Caco-2 (cell line): ENCODE results near the gene STK17A. TPM values are rescaled to one million over a fixed set of nuclear protein-coding genes. Genes with fewer than 3 reads are reported as not detected.

Source experiments
- BruUV-seq: library from RNA; stranded (reverse); fragments of 400-500 nt; replicated peaks from 2 replicates; lab custom pipeline; 2021; lab: Mats Ljungman, UMichigan
- CTCF ChIA-PET: fragments of 300-600 bp; sonication (Branson Sonifier 250); formaldehyde crosslinking; loops from one replicate; lab custom pipeline; 2022; ENCODE audit warnings: antibody characterized with exemption; lab: Charles Lee
- POLR2A ChIA-PET: fragments of 300-600 bp; sonication (Branson Sonifier 250); formaldehyde crosslinking; loops from one replicate; lab custom pipeline; 2022; ENCODE audit warnings: antibody characterized with exemption; lab: Charles Lee
- DNase-seq, 2 experiments: peaks; one replicate each; pipeline versions ENCODE4 v3.0.0 to v3.0.0-alpha.2; 2020 to 2022
- H3K27me3 ChIP-seq: replicated peaks from 2 replicates; pipeline ENCODE4 v1.6.0; 2011; ENCODE audit warnings: low read length; ENCODE audit not compliant: control insufficient read depth, insufficient read depth
- H3K36me3 ChIP-seq: 2 replicates; pipeline ENCODE4 v1.5.1; 2011; ENCODE audit warnings: low read length; ENCODE audit not compliant: control insufficient read depth, insufficient read depth
- H3K4me1 ChIP-seq: fragments of 250-450 bp; sonication (Bioruptor Pico); 2 replicates; pipeline ENCODE4 v1.5.1; 2020; ENCODE audit warnings: mild to moderate bottlenecking
- H3K4me3 ChIP-seq: 2 replicates; pipeline ENCODE4 v1.5.1; 2011; ENCODE audit warnings: low read depth, mild to moderate bottlenecking, control low read depth, low read length
- H3K9me3 ChIP-seq: fragments of 250-450 bp; sonication (Bioruptor Pico); 2 replicates; pipeline ENCODE4 v1.5.1; 2020; ENCODE audit warnings: mild to moderate bottlenecking, moderate library complexity
- H3K27ac Mint-ChIP-seq: one replicate; pipeline ENCODE4 v1.8.0; 2022; ENCODE audit warnings: mixed read lengths; ENCODE audit not compliant: unreplicated experiment
- H3K27me3 Mint-ChIP-seq: one replicate; pipeline ENCODE4 v1.8.0; 2022; ENCODE audit warnings: mixed read lengths; ENCODE audit not compliant: insufficient read depth, unreplicated experiment
- H3K36me3 Mint-ChIP-seq: one replicate; pipeline ENCODE4 v1.8.0; 2022; ENCODE audit warnings: mild to moderate bottlenecking, mixed read lengths; ENCODE audit not compliant: insufficient read depth, unreplicated experiment
- H3K4me1 Mint-ChIP-seq: one replicate; pipeline ENCODE4 v1.8.0; 2022; ENCODE audit warnings: low read depth, mixed read lengths; ENCODE audit not compliant: unreplicated experiment
- H3K4me3 Mint-ChIP-seq: one replicate; pipeline ENCODE4 v1.8.0; 2022; ENCODE audit warnings: mild to moderate bottlenecking, moderate library complexity, mixed read lengths; ENCODE audit not compliant: unreplicated experiment
- H3K9me3 Mint-ChIP-seq: one replicate; pipeline ENCODE4 v1.8.0; 2022; ENCODE audit warnings: mixed read lengths; ENCODE audit not compliant: unreplicated experiment
- intact Hi-C: fragments of 100-400 bp; cut with micrococcal nuclease; formaldehyde crosslinking; loops from one replicate; pipeline ENCODE4 v1.10.0; 2022; ENCODE audit not compliant: unreplicated experiment
- total RNA-seq: library from RNA; stranded (reverse); gene quantifications from 2 replicates; pipeline ENCODE4 v1.2.3, GENCODE V29; 2022
- TF ChIP-seq, protein P1 (sequence below), 2 experiments: fragments of 200-600 bp in 1 of 2; IDR thresholded peaks; 1 replicate in 1 of 2; 2 replicates in 1 of 2; pipeline versions ENCODE4 v1.5.1 to v1.8.0; 2011 to 2022; ENCODE audit warnings: antibody characterized with exemption in 1 of 2, control low read depth in 1 of 2, inconsistent platforms in 1 of 2, low read depth in 1 of 2, low read length in 1 of 2, mild to moderate bottlenecking in 1 of 2, moderate library complexity in 1 of 2; ENCODE audit not compliant: insufficient read depth in 1 of 2, severe bottlenecking in 1 of 2, unreplicated experiment in 1 of 2

STK17A gene
- total RNA-seq, 1 experiment from 2014 or later, result 19.6 TPM

DNA sequence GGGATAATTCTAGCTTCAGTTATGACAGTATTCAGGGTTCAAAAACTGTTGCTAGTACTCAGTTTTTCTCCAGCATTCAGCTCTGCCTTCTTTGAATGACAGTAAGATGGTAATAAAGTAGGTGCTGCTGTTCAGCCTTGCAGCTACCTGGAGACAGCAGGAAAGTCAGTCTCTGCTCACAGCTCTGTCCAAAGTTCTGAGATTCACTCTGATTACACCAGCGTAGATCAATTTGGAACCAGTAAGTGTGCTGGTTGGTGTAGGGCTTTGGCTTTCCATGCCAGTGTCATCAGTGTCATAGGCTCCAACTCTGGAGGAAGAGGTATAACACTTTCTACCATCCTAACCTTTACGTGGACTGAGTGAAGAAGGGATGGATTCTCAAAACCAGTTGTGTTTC lies 26.2 kb downstream of the STK17A start:
- intact Hi-C loops, result no loop called here
- no TSS peak for BruUV-seq
- Histone ChIP-seq H3K36me3 (no peaks in the 10 kb centered on the region; the same call in 1 of the 2 replicates), H3K9me3 (no peaks in the 10 kb centered on the region; the same call in 1 of the 2 replicates), H3K4me1 (no peaks in the 10 kb centered on the region), H3K4me3 (no peak overlapping the region), H3K27me3 (no peaks in the 10 kb centered on the region)
- no peaks in the 10 kb centered on the region for H3K27me3 Mint-ChIP-seq
- TF ChIP-seq, protein P1, sequence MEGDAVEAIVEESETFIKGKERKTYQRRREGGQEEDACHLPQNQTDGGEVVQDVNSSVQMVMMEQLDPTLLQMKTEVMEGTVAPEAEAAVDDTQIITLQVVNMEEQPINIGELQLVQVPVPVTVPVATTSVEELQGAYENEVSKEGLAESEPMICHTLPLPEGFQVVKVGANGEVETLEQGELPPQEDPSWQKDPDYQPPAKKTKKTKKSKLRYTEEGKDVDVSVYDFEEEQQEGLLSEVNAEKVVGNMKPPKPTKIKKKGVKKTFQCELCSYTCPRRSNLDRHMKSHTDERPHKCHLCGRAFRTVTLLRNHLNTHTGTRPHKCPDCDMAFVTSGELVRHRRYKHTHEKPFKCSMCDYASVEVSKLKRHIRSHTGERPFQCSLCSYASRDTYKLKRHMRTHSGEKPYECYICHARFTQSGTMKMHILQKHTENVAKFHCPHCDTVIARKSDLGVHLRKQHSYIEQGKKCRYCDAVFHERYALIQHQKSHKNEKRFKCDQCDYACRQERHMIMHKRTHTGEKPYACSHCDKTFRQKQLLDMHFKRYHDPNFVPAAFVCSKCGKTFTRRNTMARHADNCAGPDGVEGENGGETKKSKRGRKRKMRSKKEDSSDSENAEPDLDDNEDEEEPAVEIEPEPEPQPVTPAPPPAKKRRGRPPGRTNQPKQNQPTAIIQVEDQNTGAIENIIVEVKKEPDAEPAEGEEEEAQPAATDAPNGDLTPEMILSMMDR (IDR thresholded peaks at IDR 0.05; ENCODE audit: insufficient read depth in 1 of 2, low read depth in 1 of 2, low read length in 1 of 2, severe bottlenecking in 1 of 2, unreplicated experiment in 1 of 2), result no peak
- CTCF ChIA-PET, result interaction anchor here (0.7 kb wide), 1 partner anchor 26 kb away, joined by 4 read pairs; the partner anchor contains the start of gene STK17A
- POLR2A ChIA-PET, result no interaction called here
- no peaks in the 10 kb centered on the region for H3K4me1 Mint-ChIP-seq
- peaks cover 28% of the 10 kb centered on the region for H3K36me3 Mint-ChIP-seq
- DNase-seq, result no peak
- H3K27ac Mint-ChIP-seq, result no peak overlapping the region
- no peak overlapping the region for H3K4me3 Mint-ChIP-seq
- peaks cover 11% of the 10 kb centered on the region for H3K9me3 Mint-ChIP-seq

DNA sequence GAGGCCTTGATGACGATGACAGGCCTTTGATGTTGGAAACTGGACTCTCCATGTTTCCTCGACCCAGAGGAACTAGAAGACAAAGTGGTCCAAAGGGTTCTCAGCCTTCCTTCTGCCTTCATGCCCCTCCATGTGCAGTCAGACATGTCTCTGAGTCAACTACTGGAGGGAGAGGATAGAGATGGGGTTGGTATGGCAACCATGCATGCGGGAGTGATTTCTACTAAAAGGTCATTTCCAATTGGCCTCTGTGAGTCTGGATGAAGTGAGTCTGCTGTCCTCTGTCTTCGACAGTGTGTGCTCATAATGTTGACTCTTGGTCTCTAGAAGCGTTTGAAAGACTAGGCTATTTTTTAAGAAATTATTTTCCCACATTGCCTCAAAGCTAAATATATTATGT lies 29.2 kb downstream of the STK17A start:
- H3K36me3 Mint-ChIP-seq, result peaks cover 28% of the 10 kb centered on the region
- no TSS peak for BruUV-seq

DNA sequence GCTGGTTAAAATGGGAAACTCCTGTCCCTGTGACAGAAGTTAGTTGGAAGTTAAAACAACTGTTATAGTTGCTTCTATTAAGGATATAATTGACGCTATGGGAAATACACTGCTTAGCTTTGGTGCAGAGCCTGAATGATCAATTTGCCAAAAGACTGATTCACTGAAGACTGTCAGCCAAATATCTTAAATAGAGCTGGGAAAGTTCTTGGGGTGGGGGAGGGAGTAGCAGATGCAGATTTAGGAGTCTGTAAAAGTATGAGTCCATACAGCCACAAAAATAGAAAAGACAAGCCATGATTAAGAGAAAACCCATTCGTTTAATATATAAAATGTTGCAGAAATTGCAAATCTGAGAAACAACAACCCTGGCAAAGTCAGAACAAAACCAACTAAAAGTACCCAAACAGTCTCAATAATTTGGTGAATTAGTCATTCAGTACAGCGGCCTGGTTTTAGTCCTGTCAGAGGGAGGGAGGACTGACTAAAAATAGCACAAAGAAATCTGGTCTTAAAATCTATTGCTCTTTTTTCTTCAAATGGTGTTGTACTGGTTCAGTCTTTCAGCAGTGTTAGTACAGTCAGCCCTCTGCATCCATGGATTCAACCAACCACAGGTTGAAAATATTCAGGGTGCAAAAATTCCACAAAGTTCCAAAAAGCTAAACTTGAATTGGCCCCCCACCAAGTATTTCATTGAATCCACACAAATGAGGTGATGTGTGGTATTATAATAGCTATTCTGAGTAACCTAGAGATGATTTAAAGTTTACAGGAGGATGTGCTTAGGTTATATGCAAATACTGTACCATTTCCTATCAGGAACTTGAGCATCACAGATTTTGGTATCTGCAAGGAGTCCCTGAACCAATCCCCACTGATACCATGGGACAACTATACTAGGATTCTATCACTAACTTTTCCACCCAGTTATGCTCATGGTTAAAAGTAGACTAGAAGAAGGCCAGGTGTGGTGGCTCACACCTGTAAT lies 30.0 kb downstream of the STK17A start:
- Mint-ChIP-seq H3K27ac (no peak overlapping the region), H3K4me1 (no peaks in the 10 kb centered on the region)
- no TSS peak for BruUV-seq

More for the DNA sequence above, 29.2 kb downstream of the STK17A start:
- POLR2A ChIA-PET, result no interaction called here
- no peak overlapping the region for H3K27ac Mint-ChIP-seq
- TF ChIP-seq, protein P1 (IDR thresholded peaks at IDR 0.05; ENCODE audit: insufficient read depth in 1 of 2, low read depth in 1 of 2, low read length in 1 of 2, severe bottlenecking in 1 of 2, unreplicated experiment in 1 of 2), result no peak
- H3K9me3 Mint-ChIP-seq, result no peaks in the 10 kb centered on the region
- peaks cover 1% of the 10 kb centered on the region; the same call in 1 of the 2 replicates for H3K36me3 ChIP-seq
- no peak for DNase-seq
- no peaks in the 10 kb centered on the region for H3K27me3 Mint-ChIP-seq
- H3K4me3 ChIP-seq, result no peak overlapping the region
- H3K27me3 ChIP-seq, result no peaks in the 10 kb centered on the region
- intact Hi-C loops, result no loop called here
- CTCF ChIA-PET, result no interaction called here
- no peaks in the 10 kb centered on the region for H3K4me1 Mint-ChIP-seq
- no peak overlapping the region for H3K4me3 Mint-ChIP-seq
- H3K9me3 ChIP-seq, result no peaks in the 10 kb centered on the region
- H3K4me1 ChIP-seq, result no peaks in the 10 kb centered on the region

More for the DNA sequence above, 30.0 kb downstream of the STK17A start:
- H3K4me3 ChIP-seq, result no peak overlapping the region
- Mint-ChIP-seq H3K36me3 (peaks cover 28% of the 10 kb centered on the region), H3K9me3 (no peaks in the 10 kb centered on the region), H3K4me3 (no peak overlapping the region), H3K27me3 (no peaks in the 10 kb centered on the region)
- intact Hi-C loops, result no loop called here
- no peaks in the 10 kb centered on the region for H3K9me3 ChIP-seq
- DNase-seq, result no peak
- ChIA-PET POLR2A (no interaction called here), CTCF (interaction anchor here (1.5 kb wide), 1 partner anchor 30 kb away, joined by 4 read pairs; the partner anchor contains the start of gene STK17A)
- H3K27me3 ChIP-seq, result no peaks in the 10 kb centered on the region
- H3K4me1 ChIP-seq, result no peaks in the 10 kb centered on the region
- TF ChIP-seq, protein P1 (IDR thresholded peaks at IDR 0.05; ENCODE audit: insufficient read depth in 1 of 2, low read depth in 1 of 2, low read length in 1 of 2, severe bottlenecking in 1 of 2, unreplicated experiment in 1 of 2), result no peak
- H3K36me3 ChIP-seq, result peaks cover 1% of the 10 kb centered on the region; the same call in 1 of the 2 replicates
